A673 (cell line): ENCODE measurements around the gene ARHGAP1. TPM values are rescaled to one million over a fixed set of nuclear protein-coding genes. Genes with fewer than 3 reads are reported as not detected.
"Not testable (repeated sequence)": the region's sequence is repeated elsewhere in the genome, so short reads cannot be mapped to it uniquely, and the experiment has no call there.

Source experiments
- BruUV-seq: library from RNA; stranded (reverse); fragments of 400-500 nt; replicated peaks from 2 replicates; lab custom pipeline; 2021; lab: Mats Ljungman, UMichigan
- CTCF ChIA-PET: fragments of 300-600 bp; sonication (Branson Sonifier 250); formaldehyde crosslinking; loops from one replicate; lab custom pipeline; 2022; ENCODE audit warnings: antibody characterized with exemption; lab: Charles Lee
- POLR2A ChIA-PET: fragments of 300-600 bp; sonication (Branson Sonifier 250); formaldehyde crosslinking; loops from one replicate; lab custom pipeline; 2022; ENCODE audit warnings: antibody characterized with exemption; ENCODE audit not compliant: low non-redundant PET; lab: Charles Lee
- DNase-seq: peaks from one replicate; pipeline ENCODE4 v3.0.0-alpha.2; 2015; ENCODE audit warnings: low spot score
- H3K27ac ChIP-seq: fragments of 200-600 bp; sonication (generic); 2 replicates; pipeline ENCODE4 v1.5.1; 2016; ENCODE audit warnings: mixed run types, low read depth, mild to moderate bottlenecking, mixed read lengths, antibody characterized with exemption, low read length; ENCODE audit not compliant: poor library complexity, severe bottlenecking
- H3K27me3 ChIP-seq: fragments of 200-600 bp; sonication (generic); replicated peaks from 2 replicates; pipeline ENCODE4 v1.6.1; 2017; ENCODE audit warnings: mixed run types, low read depth, mild to moderate bottlenecking, mixed read lengths, antibody characterized with exemption, low read length; ENCODE audit not compliant: insufficient read depth, poor library complexity
- H3K36me3 ChIP-seq: fragments of 200-600 bp; sonication (generic); 2 replicates; pipeline ENCODE4 v1.6.1; 2016; ENCODE audit warnings: mixed run types, mild to moderate bottlenecking, mixed read lengths, antibody characterized with exemption, low read length; ENCODE audit not compliant: insufficient read depth, poor library complexity, severe bottlenecking
- H3K4me1 ChIP-seq: fragments of 200-600 bp; sonication (generic); 2 replicates; pipeline ENCODE4 v1.6.1; 2017; ENCODE audit warnings: mixed run types, mild to moderate bottlenecking, mixed read lengths, antibody characterized with exemption, low read length; ENCODE audit not compliant: insufficient read depth, poor library complexity, severe bottlenecking
- H3K4me3 ChIP-seq: fragments of 200-600 bp; sonication (generic); 2 replicates; pipeline ENCODE4 v1.5.1; 2016; ENCODE audit warnings: low read depth, mixed run types, mild to moderate bottlenecking, mixed read lengths, low read length; ENCODE audit not compliant: poor library complexity, severe bottlenecking
- H3K9me3 ChIP-seq: fragments of 200-600 bp; sonication (generic); 2 replicates; pipeline ENCODE4 v1.6.1; 2016; ENCODE audit warnings: mixed run types, low read depth, mild to moderate bottlenecking, mixed read lengths, antibody characterized with exemption, low read length; ENCODE audit not compliant: poor library complexity, severe bottlenecking
- CTCF ChIP-seq: fragments of 300-800, 200-600 bp; sonication (generic); conservative IDR thresholded peaks from 2 replicates; pipeline ENCODE4 v1.5.1; 2017; ENCODE audit warnings: low read depth, mild to moderate bottlenecking, antibody characterized with exemption, low read length, moderate library complexity, mixed read lengths
- EZH2 ChIP-seq: fragments of 200-600 bp; sonication (generic); IDR thresholded peaks from 2 replicates; pipeline ENCODE4 v1.6.1; 2017; ENCODE audit warnings: borderline replicate concordance, low read depth, mild to moderate bottlenecking, mixed read lengths, antibody characterized with exemption, low read length; ENCODE audit not compliant: poor library complexity, severe bottlenecking
- intact Hi-C: fragments of 100-400 bp; cut with micrococcal nuclease; formaldehyde crosslinking; loops from one replicate; pipeline ENCODE4 v1.10.0; 2022; ENCODE audit not compliant: unreplicated experiment
- total RNA-seq: library from RNA; stranded (reverse); gene quantifications from 2 replicates; pipeline ENCODE4 v1.2.3, GENCODE V29; 2021

The ARHGAP1 gene
- total RNA-seq, 1 experiment from 2014 or later = 89.3 TPM

DNA sequence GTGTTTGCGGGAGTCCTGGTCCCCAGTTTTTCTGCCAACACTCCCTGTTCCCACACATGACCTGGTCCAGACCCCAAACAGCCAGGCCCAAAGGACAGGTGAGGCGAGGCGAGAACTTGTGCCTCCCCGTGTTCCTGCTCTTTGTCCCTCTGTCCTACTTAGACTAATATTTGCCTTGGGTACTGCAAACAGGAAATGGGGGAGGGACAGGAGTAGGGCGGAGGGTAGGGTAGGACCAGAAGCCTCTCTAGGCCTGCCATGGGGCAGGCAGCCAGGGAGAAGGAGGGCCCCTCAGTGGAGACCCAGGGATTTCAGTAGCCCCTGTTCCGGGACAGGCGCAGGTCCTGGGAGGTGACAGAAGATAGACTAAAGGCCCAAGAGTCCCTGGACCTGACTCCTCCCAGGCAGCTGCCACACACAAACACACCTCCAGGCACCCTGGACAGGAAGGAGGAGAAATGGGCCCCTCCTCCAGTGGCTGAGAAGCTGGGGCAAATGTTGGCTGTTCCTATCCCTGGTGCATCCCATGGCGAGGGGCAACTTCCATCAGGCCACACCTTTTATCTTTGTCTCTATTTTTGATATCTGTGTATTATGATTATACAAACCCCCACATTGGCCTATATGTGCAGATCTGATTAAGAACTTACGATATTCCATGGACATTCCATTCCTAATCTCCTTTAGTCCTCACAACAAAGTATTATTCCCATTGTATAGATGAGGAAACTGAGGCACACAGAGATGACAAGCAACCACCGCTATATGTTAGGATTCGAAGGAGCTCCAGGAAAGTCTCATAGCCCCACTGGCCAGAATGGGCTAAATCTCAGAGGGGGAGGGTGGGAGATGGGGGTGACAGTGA, 18.0 kb upstream of the ARHGAP1 start:
- no peak for DNase-seq
- Histone ChIP-seq H3K27ac (no peak overlapping the region), H3K36me3 (no peaks in the 10 kb centered on the region), H3K4me1 (no peaks in the 10 kb centered on the region), H3K9me3 (no peaks in the 10 kb centered on the region), H3K4me3 (no peak overlapping the region), H3K27me3 (no peaks in the 10 kb centered on the region)
- CTCF ChIA-PET = no interaction called here
- intact Hi-C loops = no loop called here
- POLR2A ChIA-PET = interaction anchor here (0.9 kb wide), 1 partner anchor 18 kb away, joined by 3 read pairs; the partner anchor contains the start of gene ARHGAP1
- TF ChIP-seq CTCF (no peak), EZH2 (no peak)
- no TSS peak for BruUV-seq

GRCh38 chr11:46717825-46718154, 17.4 kb upstream of the ARHGAP1 start:
- CTCF ChIA-PET, POLR2A ChIA-PET, H3K27me3 ChIP-seq, intact Hi-C loops, DNase-seq, H3K27ac ChIP-seq, H3K36me3 ChIP-seq, BruUV-seq, H3K9me3 ChIP-seq, H3K4me1 ChIP-seq, H3K4me3 ChIP-seq: not testable (repeated sequence)

DNA sequence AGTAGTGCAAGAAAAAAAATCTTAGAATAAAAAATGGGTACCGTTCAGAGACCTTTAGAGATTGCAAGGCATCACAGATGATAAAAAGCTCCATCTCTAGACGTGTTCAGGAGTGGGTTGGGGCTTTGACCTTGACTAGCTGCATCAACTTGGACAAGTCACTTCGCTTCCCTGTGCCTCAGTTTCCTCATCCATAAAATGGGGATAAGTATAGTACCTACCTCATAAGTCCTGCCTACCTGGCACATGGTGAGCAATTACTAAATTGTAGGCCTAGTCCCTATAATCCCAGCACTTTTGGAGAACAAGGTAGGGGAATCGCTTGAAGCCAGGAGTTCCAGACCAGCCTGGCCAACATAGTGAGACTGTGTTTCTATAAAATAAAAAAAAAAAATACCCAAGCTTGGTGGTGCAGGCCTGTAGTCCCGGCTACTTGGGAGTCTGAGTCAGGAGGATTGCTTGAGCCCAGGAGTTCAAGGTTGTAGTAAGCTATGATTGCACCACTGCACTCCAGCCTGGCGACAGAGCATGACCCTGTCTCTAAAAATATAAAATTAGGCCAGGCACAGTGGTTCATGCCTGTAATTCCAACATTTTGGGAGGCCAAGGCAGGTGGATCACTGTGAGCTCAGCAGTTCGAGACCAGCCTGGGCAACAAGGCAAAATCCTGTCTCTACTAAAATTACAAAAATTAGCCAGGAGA, 12.6 kb upstream of the ARHGAP1 start:
- CTCF ChIA-PET = no interaction called here
- TF ChIP-seq EZH2 (no peak), CTCF (no peak)

More for the DNA sequence above, 12.6 kb upstream of the ARHGAP1 start:
- Histone ChIP-seq H3K9me3 (no peaks in the 10 kb centered on the region), H3K4me3 (no peak overlapping the region), H3K27ac (no peak overlapping the region), H3K36me3 (no peaks in the 10 kb centered on the region), H3K4me1 (no peaks in the 10 kb centered on the region), H3K27me3 (no peaks in the 10 kb centered on the region)
- BruUV-seq = no TSS peak
- POLR2A ChIA-PET = interaction anchor here (0.6 kb wide), 1 partner anchor 74 kb away, joined by 4 read pairs; no protein-coding TSS in a partner anchor
- no peak for DNase-seq
- intact Hi-C loops = no loop called here
